Amygdala (tissue), 56 donors: ENCODE results near the gene HRH1.
A peak's percentile ranks its signal among the peaks of the same experiment; 100 is the strongest.

ENCODE experiments used
- DNase-seq, 56 donors: peaks; one replicate each; lab custom pipeline; 2025; lab: John Stamatoyannopoulos, UW

The HRH1 gene

DNA sequence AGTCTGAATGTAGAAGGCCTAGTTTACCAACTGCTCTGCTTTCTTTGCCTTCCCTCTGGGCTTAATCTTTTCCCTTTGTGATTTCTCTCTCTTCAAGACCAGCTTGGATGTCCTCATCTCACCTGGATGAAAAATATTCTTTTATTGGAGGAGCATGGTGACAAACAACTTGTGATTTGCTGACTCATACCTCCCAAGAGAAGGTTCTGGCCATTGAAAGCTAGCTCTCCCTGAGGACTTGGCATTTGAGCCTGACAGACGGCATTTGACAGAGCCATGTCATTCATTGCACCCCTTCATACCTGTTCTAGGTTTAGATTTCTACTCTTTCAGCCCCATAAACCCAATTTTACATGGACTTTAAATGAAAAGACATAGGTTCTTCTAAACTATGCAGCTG, 151.2 kb downstream of the HRH1 start:
- DNase-seq: no peak

DNA sequence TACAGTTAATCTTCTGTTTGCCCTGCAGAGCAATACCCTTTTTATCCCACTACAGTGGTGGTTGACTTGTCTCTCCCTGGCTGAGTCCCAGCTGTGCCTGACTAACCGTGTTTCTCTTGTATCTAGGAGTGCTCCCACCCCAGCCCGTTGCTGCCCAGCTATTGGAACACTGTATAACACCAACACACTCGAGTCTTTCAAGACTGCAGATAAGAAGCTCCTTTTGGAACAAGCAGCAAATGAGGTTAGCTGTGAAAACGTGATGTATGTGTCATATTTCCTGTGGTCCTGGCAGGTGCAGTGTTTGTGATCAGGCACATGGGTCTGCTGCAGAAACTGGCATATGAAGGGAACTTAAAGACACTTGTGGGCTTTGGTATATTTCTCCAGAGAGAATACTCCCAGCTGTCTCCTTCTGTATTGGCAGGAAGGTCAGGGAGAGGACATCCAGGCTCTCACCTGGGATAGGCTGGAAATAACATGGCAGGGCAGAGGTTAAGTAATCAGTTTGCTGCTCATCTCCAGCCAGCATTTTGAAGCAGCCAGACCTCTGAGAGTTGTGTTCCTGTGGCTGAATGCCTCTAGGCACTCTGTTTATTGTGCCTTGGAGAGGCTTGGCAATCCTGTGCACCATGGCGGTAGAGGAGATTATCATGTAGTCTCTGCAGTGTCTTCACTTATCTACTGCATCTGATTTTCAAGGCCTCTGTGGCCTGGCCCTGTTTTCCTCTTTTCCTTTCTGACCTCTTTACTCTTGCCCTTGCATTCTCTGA, 152.7 kb downstream of the HRH1 start:
- DNase-seq: peak in 4 of 56 donors; percentile 8 to 23 (median 11)

DNA sequence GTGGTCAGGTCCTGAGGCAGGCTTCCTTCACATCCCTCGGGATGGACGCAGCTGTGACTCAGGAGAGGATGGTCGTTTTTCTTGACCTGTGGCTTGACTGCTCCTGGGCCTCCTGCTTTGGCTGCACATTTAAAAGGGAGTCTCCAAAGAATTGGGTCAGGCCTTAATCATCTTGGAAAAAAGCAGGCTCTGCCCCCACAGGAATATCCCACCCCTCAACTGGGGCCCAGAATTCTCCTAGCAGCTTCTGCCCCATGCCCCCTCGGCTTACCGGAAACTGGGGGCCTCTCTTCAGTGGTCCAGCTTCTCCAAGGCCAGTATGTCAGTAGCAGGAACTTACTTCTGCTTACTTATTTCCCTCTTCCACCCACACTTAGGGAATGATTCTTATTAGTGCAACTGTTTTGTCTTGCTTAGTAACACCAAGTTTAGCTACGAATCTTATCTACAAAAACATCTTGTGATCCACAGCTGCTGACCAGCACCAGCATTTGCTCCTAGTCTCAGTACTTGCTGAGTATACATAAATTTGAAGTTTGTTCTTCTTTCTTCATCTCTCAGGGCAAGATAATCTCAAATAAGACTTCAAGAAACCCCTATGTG, 153.6 kb downstream of the HRH1 start:
- no peak for DNase-seq

DNA sequence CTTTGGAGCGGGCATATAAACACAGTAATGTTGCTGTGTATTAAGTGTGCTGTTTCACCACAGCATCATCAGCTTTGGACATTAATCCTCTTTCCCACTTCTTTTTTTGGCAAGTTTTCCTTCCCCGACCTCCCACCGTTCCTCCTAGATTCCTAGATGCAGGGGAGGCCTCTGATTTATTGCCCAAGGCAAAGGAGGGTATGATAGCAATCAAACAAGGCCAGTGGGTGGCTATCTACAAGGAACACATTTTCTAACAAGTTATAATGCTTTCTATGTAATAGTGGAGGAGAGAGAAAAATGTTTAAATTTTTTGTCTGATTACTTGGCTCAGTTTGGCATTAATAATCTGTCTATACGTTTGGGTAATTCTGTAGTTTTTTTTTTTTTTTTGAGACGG, 156.0 kb downstream of the HRH1 start:
- DNase-seq: no peak

DNA sequence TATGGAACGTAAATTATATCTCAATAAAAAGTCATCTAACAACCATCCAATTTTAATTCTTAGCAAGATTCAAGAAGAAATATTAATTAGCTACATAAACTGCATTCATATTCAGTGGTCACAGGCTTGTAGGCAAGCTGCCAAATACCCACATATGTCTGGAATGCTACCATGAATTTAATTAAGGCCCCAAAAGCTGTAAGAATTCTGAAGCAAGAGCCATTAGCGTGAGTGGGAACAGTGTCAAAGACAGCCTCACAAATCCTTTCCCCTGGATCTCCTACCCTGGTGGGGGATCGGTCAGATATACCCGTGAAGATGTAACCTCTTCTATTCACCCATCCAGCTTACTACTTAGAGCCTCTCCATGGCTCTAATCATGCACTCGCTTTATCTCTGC, 157.9 kb downstream of the HRH1 start:
- peak in 1 of 56 donors; percentile 40 for DNase-seq
